HepG2 (cell line): ENCODE results near the gene BAG3. TPM values are rescaled to one million over a fixed set of nuclear protein-coding genes. Genes with fewer than 3 reads are reported as not detected.

Experiments used
- ATM ChIP-seq: fragments of 450-650 bp; IDR thresholded peaks from 2 replicates; pipeline ENCODE4 v1.7.1; 2017; ENCODE audit warnings: mild to moderate bottlenecking, borderline replicate concordance
- EP300 ChIP-seq, 3 experiments: sonication (generic) in 1 of 3; formaldehyde crosslinking in 1 of 3; IDR thresholded peaks; 2 replicates each; pipeline versions ENCODE4 v1.5.1 to v1.6.1; 2011 to 2020; ENCODE audit warnings: low read depth in 2 of 3, low read length in 2 of 3, borderline replicate concordance in 1 of 3, improper control_type of control experiment in 1 of 3, mild to moderate bottlenecking in 1 of 3, missing genetic modification reagents in 1 of 3, moderate library complexity in 1 of 3
- GLMP ChIP-seq: sonication (generic); formaldehyde crosslinking; IDR thresholded peaks from 2 replicates; pipeline ENCODE4 v1.9.0; 2021; ENCODE audit warnings: missing genetic modification reagents, mild to moderate bottlenecking, borderline replicate concordance
- HDAC1 ChIP-seq: sonication (generic); formaldehyde crosslinking; IDR thresholded peaks from 2 replicates; pipeline ENCODE4 v1.5.1; 2020; ENCODE audit warnings: mild to moderate bottlenecking, missing genetic modification reagents
- HNRNPK ChIP-seq: fragments of 200-400 bp; formaldehyde crosslinking; IDR thresholded peaks from 2 replicates; pipeline ENCODE4 v1.6.1; 2018; ENCODE audit warnings: low read length, low read depth, moderate library complexity, mild to moderate bottlenecking; ENCODE audit not compliant: poor library complexity, severe bottlenecking
- HOXA7 ChIP-seq: sonication (generic); formaldehyde crosslinking; IDR thresholded peaks from 2 replicates; pipeline ENCODE4 v1.8.1; 2022; ENCODE audit warnings: mild to moderate bottlenecking, missing genetic modification reagents, moderate library complexity
- MXD1 ChIP-seq: sonication (generic); formaldehyde crosslinking; IDR thresholded peaks from 2 replicates; pipeline ENCODE4 v1.4.0; 2020; ENCODE audit warnings: mild to moderate bottlenecking, missing genetic modification reagents
- RBAK ChIP-seq: sonication (generic); formaldehyde crosslinking; IDR thresholded peaks from 2 replicates; pipeline ENCODE4 v1.5.1; 2020; ENCODE audit warnings: mild to moderate bottlenecking, missing genetic modification reagents
- TEAD3 ChIP-seq: optimal IDR thresholded peaks from 2 replicates; pipeline ENCODE3; 2016; ENCODE audit warnings: borderline replicate concordance
- TFAP4 ChIP-seq: sonication (generic); IDR thresholded peaks from 2 replicates; pipeline ENCODE4 v1.6.1; 2016; ENCODE audit warnings: low read depth, borderline replicate concordance
- ZFX ChIP-seq: sonication (generic); formaldehyde crosslinking; IDR thresholded peaks from 2 replicates; pipeline ENCODE4 v1.4.0; 2020; ENCODE audit warnings: mild to moderate bottlenecking, low read depth, missing genetic modification reagents, moderate library complexity
- ZNF280B ChIP-seq: sonication (generic); formaldehyde crosslinking; IDR thresholded peaks from 2 replicates; pipeline ENCODE4 v1.5.0; 2020; ENCODE audit warnings: missing genetic modification reagents, mild to moderate bottlenecking, borderline replicate concordance
- ZNF550 ChIP-seq: sonication (generic); formaldehyde crosslinking; IDR thresholded peaks from 2 replicates; pipeline ENCODE4 v1.4.0; 2020; ENCODE audit warnings: mild to moderate bottlenecking, missing genetic modification reagents, borderline replicate concordance
- ZNF879 ChIP-seq: sonication (generic); formaldehyde crosslinking; IDR thresholded peaks from 2 replicates; pipeline ENCODE4 v1.8.1; 2023; ENCODE audit warnings: missing genetic modification reagents
- ZSCAN31 ChIP-seq: sonication (generic); formaldehyde crosslinking; IDR thresholded peaks from 2 replicates; pipeline ENCODE4 v1.5.0; 2020; ENCODE audit warnings: low read depth, mild to moderate bottlenecking, missing genetic modification reagents
- polyA plus RNA-seq, 8 experiments: library from polyadenylated mRNA; depleted of rRNA in 3 of 8; stranded (reverse) in 7 of 8; unstranded in 1 of 8; fragments of >200 nt; fragmentation: Illumina TruSeq in 4 of 8; extraction: Trizol in 4 of 8; gene quantifications; 2 replicates each; pipeline versions ENCODE4 v1.2.1 to v1.2.3, GENCODE V29; 2011 to 2016; ENCODE audit warnings: low read depth in 4 of 8, missing spikeins in 1 of 8, mixed read lengths in 1 of 8; ENCODE audit not compliant: insufficient read depth in 1 of 8
- total RNA-seq, 5 experiments: library from RNA; depleted of rRNA; stranded (reverse); fragments of >200 nt; fragmentation: Illumina TruSeq; extraction: Trizol; gene quantifications; 2 replicates each; pipeline ENCODE4 v1.2.3, GENCODE V29; 2016; ENCODE audit warnings: low read depth in 1 of 5
- TF ChIP-seq, protein P1 (sequence below): IDR thresholded peaks from 2 replicates; pipeline ENCODE4 v1.4.0; 2020; ENCODE audit warnings: mild to moderate bottlenecking, missing genetic modification reagents

The BAG3 gene
- total and polyA plus RNA-seq, 2 of the 13 experiments (the other 11 are each of a cell fraction or from before 2014, with no cell fraction given) = 2.9 to 6.7 TPM

- TF ChIP-seq TFAP4 (no peak), ZNF280B (CRISPR knock-in tag) (no peak; the same call in 1 of the 2 replicates), ZFX (peak; percentile 98), GLMP (no peak), HNRNPK (peak; percentile 58), ATM (no peak), TEAD3 (CRISPR knock-in tag) (peak; percentile 29), HDAC1 (peak; percentile 90), HOXA7 (CRISPR knock-in tag) (no peak), ZSCAN31 (no peak), MXD1 (CRISPR knock-in tag) (peak; percentile 43; the same call in 1 of the 2 replicates), ZNF550 (CRISPR knock-in tag) (peak; percentile 78; the same call in 1 of the 2 replicates), ZNF879 (CRISPR knock-in tag) (no peak), EP300 (IDR thresholded peaks at IDR 0.05; ENCODE audit: low read depth in 2 of 2, low read length in 2 of 2) (no peak), EP300 (CRISPR knock-in tag; IDR thresholded peaks at IDR 0.05; ENCODE audit: borderline replicate concordance) (0 out of 2 replicates have a peak, but pooled peaks have one; percentile 17), RBAK (CRISPR knock-in tag) (no peak)
- TF ChIP-seq, protein P1, sequence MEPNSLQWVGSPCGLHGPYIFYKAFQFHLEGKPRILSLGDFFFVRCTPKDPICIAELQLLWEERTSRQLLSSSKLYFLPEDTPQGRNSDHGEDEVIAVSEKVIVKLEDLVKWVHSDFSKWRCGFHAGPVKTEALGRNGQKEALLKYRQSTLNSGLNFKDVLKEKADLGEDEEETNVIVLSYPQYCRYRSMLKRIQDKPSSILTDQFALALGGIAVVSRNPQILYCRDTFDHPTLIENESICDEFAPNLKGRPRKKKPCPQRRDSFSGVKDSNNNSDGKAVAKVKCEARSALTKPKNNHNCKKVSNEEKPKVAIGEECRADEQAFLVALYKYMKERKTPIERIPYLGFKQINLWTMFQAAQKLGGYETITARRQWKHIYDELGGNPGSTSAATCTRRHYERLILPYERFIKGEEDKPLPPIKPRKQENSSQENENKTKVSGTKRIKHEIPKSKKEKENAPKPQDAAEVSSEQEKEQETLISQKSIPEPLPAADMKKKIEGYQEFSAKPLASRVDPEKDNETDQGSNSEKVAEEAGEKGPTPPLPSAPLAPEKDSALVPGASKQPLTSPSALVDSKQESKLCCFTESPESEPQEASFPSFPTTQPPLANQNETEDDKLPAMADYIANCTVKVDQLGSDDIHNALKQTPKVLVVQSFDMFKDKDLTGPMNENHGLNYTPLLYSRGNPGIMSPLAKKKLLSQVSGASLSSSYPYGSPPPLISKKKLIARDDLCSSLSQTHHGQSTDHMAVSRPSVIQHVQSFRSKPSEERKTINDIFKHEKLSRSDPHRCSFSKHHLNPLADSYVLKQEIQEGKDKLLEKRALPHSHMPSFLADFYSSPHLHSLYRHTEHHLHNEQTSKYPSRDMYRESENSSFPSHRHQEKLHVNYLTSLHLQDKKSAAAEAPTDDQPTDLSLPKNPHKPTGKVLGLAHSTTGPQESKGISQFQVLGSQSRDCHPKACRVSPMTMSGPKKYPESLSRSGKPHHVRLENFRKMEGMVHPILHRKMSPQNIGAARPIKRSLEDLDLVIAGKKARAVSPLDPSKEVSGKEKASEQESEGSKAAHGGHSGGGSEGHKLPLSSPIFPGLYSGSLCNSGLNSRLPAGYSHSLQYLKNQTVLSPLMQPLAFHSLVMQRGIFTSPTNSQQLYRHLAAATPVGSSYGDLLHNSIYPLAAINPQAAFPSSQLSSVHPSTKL (CRISPR knock-in tag) = peak; percentile 75
Measured at GRCh38 chr10:119725517-119725827, 74.3 kb downstream of the BAG3 start (continued).
